Measurements from ENCODE around the gene CENPP. TPM values are rescaled to one million over a fixed set of nuclear protein-coding genes. Genes with fewer than 3 reads are reported as not detected.
A peak's percentile ranks its signal among the peaks of the same experiment; 100 is the strongest.

Gene CENPP
- total RNA-seq, 1 donor from 2014 or later: 7.7 TPM

GRCh38 chr9:92385477-92385876 is 59.7 kb downstream of the CENPP start:
- Mint-ChIP-seq H3K9me3 (ENCODE audit: low read depth) (no peaks in the 10 kb centered on the region), H3K4me3 (ENCODE audit: unreplicated experiment) (no peak overlapping the region), H3K27ac (ENCODE audit: unreplicated experiment) (peak overlapping the region; percentile 92), H3K36me3 (ENCODE audit: low read depth) (peaks cover 7% of the 10 kb centered on the region), H3K4me1 (ENCODE audit: low read depth) (peaks cover 49% of the 10 kb centered on the region), H3K27me3 (ENCODE audit: low read depth) (no peaks in the 10 kb centered on the region)
- TF ChIP-seq CTCF (IDR thresholded peaks at IDR 0.05): no peak
- DNase-seq (ENCODE audit: low spot score): no peak

- Mint-ChIP-seq H3K27ac (ENCODE audit: unreplicated experiment) (peak overlapping the region; percentile 92), H3K36me3 (ENCODE audit: low read depth) (peaks cover 7% of the 10 kb centered on the region), H3K4me1 (ENCODE audit: low read depth) (peaks cover 44% of the 10 kb centered on the region), H3K27me3 (ENCODE audit: low read depth) (no peaks in the 10 kb centered on the region), H3K9me3 (ENCODE audit: low read depth) (no peaks in the 10 kb centered on the region), H3K4me3 (ENCODE audit: unreplicated experiment) (no peak overlapping the region)
- TF ChIP-seq CTCF (IDR thresholded peaks at IDR 0.05): no peak
- DNase-seq (ENCODE audit: low spot score): no peak
These were observed 60.2 kb downstream of the CENPP start for GRCh38 chr9:92385953-92386352.

- Mint-ChIP-seq H3K36me3 (ENCODE audit: low read depth) (peaks cover 12% of the 10 kb centered on the region), H3K4me3 (ENCODE audit: unreplicated experiment) (no peak overlapping the region), H3K27ac (ENCODE audit: unreplicated experiment) (peak overlapping the region; percentile 87), H3K4me1 (ENCODE audit: low read depth) (peaks cover 30% of the 10 kb centered on the region), H3K9me3 (ENCODE audit: low read depth) (peaks cover 2% of the 10 kb centered on the region), H3K27me3 (ENCODE audit: low read depth) (no peaks in the 10 kb centered on the region)
- no peak for TF ChIP-seq CTCF (IDR thresholded peaks at IDR 0.05)
- no peak for DNase-seq (ENCODE audit: low spot score)
These were observed 66.9 kb downstream of the CENPP start for GRCh38 chr9:92392690-92393089.

GRCh38 chr9:92393686-92394085 is 67.9 kb downstream of the CENPP start:
- H3K27me3 Mint-ChIP-seq (ENCODE audit: low read depth): no peaks in the 10 kb centered on the region
- peaks cover 30% of the 10 kb centered on the region for H3K4me1 Mint-ChIP-seq (ENCODE audit: low read depth)
- H3K9me3 Mint-ChIP-seq (ENCODE audit: low read depth): peaks cover 5% of the 10 kb centered on the region
- H3K27ac Mint-ChIP-seq (ENCODE audit: unreplicated experiment): peak overlapping the region; percentile 66
- no peak for DNase-seq (ENCODE audit: low spot score)
- no peak for TF ChIP-seq CTCF (IDR thresholded peaks at IDR 0.05)
- peaks cover 13% of the 10 kb centered on the region for H3K36me3 Mint-ChIP-seq (ENCODE audit: low read depth)
- no peak overlapping the region for H3K4me3 Mint-ChIP-seq (ENCODE audit: unreplicated experiment)

GRCh38 chr9:92395617-92396016 is 69.9 kb downstream of the CENPP start:
- peaks cover 5% of the 10 kb centered on the region for H3K9me3 Mint-ChIP-seq (ENCODE audit: low read depth)
- no peak for TF ChIP-seq CTCF (IDR thresholded peaks at IDR 0.05)
- no peak overlapping the region for H3K4me3 Mint-ChIP-seq (ENCODE audit: unreplicated experiment)
- H3K36me3 Mint-ChIP-seq (ENCODE audit: low read depth): peaks cover 11% of the 10 kb centered on the region
- H3K27me3 Mint-ChIP-seq (ENCODE audit: low read depth): no peaks in the 10 kb centered on the region
- DNase-seq (ENCODE audit: low spot score): no peak
- H3K4me1 Mint-ChIP-seq (ENCODE audit: low read depth): peaks cover 20% of the 10 kb centered on the region
- no peak overlapping the region for H3K27ac Mint-ChIP-seq (ENCODE audit: unreplicated experiment)
